HG03108 (cell line): ENCODE measurements around the gene MTUS2.

Experiments used
- ATAC-seq: cut with Tn5 transposase; IDR thresholded peaks from one replicate; pipeline ENCODE4 v1.9.1; 2021; ENCODE audit warnings: moderate library complexity; ENCODE audit not compliant: unreplicated experiment

MTUS2 gene

GRCh38 chr13:29103065-29103800 is 283.1 kb downstream of the MTUS2 start:
- ATAC-seq, result no peak

DNA sequence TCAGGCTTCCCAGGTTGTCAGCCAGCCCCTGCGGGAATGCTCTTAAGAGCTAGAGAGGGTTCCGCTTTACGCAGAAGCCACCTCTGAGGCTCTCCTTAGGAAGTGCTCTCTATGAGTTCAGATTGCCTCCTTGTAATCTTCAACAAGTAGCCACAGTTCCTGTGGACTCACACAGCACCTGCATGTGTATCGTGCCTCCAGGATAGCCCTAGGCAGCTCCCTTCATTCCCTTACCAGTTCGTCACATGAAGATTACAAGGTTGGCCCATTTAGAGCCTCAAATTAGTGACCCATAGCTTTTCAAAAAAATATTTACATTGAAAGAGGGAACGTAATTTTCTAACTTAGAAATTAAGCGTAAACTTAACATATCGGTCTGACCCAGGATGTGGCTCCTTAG is 284.3 kb downstream of the MTUS2 start:
- ATAC-seq, result no peak

DNA sequence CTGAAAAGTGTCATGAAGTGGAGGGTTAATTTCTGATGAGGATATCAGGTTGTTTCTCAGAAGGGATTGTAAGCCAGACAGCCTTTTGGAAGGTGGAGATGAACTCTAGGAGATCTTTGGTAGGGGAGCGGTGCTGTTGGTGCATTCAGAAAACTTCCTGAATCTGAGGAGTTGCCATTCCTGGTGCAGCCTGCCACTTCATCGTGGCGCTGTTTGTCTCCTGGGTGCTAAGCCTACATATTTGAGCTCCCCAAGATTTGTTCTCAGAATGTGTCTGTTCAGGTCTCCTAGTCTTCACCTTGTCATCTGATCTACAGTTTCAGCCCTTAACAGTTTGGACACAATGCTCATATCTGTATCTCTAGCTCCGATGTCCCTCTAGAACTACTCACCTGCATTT is 285.6 kb downstream of the MTUS2 start:
- ATAC-seq, result no peak

GRCh38 chr13:29106651-29107050 is 286.5 kb downstream of the MTUS2 start:
- no peak for ATAC-seq

GRCh38 chr13:29108068-29108786 is 288.1 kb downstream of the MTUS2 start:
- ATAC-seq, result no peak

- ATAC-seq, result no peak
These were observed 289.8 kb downstream of the MTUS2 start for GRCh38 chr13:29109987-29110386.

DNA sequence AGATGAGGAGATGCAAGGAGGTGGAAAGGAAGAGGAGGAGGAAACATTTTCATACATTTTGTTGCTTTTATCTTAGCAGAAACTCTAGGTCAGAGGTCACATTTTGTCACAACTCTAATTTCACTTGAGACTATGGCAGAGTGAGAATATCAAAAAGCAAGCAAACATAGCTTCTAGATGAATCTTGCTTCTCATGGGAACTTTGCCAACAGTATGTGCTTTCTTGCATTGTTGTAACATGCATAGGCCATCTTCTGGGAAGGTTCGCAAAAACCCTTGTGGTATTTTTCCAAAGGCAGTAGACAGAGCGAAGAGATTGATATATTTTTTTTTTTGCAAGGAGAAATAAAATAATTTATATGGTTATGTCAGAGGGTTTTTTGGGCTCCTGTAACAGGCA is 291.3 kb downstream of the MTUS2 start:
- ATAC-seq, result no peak

DNA sequence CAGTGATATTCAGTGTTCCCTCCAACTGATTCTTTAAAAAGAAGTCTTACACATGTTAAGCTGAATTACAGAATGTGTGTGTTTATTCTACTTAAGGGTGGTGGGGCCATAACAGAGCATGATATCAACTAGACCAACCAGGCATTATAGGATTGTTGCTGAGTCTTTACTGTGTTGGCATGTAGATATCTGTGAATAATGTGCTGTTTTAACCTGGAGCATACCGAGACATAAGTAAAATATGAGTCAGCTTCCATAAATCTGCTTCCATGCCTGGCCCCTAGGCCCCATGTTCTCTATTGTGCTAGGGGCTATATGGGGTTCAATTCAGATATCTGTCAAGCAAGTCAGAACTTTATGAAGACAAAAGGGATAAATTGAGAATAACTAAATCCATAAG is 295.7 kb downstream of the MTUS2 start:
- ATAC-seq, result no peak

- no peak for ATAC-seq
These were observed 297.5 kb downstream of the MTUS2 start for GRCh38 chr13:29117663-29118062.

GRCh38 chr13:29118471-29118870 is 298.3 kb downstream of the MTUS2 start:
- ATAC-seq, result no peak

- peak; percentile 62 for ATAC-seq
These were observed 305.2 kb downstream of the MTUS2 start for GRCh38 chr13:29125191-29125933.

DNA sequence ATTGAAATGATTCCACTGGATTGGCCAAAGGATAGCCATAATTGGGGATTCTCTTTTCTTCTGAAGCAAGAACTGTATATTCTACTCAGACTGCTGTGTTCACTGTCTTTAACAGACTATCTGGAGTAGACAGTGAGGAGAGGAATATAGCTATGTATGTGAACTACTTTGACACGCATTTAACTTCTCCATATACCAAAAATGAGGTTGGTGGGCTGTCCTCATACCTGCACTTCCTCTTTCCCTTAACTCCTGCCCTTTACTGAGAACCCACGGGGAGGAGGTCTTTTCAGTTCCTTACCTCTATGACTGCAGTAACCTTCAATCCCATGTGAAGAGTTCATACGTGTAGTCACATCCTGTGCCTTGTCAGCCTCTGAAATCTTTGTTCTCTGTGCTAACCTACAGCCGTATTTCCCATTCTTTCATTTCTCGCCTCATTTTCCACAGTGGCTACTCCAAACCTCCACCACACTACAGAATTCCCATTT is 305.8 kb downstream of the MTUS2 start:
- peak; percentile 70 for ATAC-seq

DNA sequence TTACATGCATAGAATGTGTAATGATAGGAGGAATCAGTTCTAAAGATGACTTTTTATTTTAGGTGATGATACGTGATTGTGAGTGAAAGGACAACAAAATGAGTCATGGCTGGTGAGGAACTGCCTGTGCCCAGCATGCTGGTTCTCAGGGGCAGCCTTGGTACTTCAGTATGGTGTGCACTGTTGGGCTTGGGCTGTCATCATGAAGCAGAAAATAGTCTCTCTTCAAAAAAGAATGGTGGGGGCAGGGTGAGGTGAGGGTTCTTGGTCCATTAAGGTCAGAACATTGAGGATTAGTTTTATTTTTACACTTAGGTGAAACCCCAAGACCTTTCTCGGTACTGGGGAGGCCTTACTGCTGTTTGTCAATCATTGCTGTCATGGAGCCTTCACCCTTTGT is 309.5 kb downstream of the MTUS2 start:
- ATAC-seq, result no peak

- ATAC-seq, result no peak
These were observed 311.0 kb downstream of the MTUS2 start for GRCh38 chr13:29131159-29131558.

DNA sequence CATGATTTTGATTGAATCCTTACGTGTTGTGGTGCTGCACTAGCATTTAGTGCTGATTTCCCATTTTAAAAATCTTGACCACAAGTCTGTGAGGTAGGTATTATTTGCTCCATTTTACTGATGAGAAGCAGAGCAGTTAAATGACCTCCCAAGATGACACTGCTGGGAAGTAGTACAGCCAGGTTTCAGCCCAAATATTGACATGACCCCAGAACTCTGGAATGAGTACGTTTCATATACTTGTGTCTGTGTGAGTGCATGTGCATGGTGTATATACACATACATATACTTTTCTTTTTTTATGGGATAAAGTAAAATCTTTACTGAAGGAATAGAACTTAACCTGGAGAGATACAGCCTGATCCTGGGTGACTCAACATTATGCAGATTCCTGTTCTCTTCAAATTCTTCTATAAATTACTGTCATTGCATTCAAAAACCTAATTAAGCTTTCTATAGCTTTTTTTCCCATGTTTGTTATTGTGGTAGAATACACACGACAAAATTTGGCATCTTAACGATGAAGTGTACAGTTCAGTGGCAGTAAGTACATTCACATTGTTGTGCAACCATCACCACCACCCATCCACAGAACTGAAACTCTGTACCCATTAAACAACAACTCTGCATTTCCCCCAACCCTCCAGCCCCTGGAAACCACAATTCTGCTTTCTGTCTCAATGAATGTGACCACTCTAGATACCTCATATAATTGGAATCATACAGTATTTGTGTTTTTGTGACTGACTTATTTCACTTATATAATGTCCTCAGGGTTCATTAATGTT is 311.9 kb downstream of the MTUS2 start:
- ATAC-seq, result no peak

DNA sequence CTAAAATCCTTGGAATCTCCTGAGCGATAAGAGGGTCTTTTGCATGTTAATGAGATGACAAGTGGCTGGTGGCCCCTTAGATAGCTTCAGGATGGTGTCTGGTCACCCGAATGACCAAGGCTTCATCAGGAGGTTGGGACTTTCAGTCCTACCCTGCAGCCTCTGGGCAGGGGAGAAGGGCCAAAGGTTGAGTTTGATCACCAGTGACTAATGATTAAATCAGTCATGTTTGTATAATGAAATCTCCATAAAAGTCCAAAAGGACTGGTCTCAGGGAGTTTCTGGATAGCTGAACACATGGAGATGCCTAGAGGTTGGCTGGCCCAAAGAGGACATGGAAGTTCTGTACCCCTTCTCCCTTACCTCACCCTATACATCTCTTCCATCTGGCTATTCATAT is 316.2 kb downstream of the MTUS2 start:
- ATAC-seq, result no peak

GRCh38 chr13:29137016-29137415 is 316.9 kb downstream of the MTUS2 start:
- ATAC-seq, result no peak

DNA sequence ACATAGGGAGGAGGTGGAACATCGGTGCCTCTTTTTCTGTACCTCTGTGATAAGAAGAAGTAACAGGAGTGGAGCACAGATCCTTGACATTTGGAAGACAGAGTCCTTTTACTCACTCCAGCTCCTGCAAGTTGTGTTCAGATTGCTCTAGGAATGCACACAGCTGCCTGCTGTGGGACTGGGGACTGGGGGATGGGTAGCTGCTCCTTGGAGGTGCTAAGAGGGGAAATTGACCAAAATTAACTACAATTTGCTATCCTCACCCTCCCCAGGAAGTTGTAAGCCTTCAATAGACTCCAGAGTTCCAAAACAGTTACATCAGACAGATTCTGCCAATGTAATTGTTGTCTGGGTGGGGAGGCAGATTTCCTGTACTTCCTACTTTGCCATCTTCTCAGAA is 317.9 kb downstream of the MTUS2 start:
- ATAC-seq, result no peak

DNA sequence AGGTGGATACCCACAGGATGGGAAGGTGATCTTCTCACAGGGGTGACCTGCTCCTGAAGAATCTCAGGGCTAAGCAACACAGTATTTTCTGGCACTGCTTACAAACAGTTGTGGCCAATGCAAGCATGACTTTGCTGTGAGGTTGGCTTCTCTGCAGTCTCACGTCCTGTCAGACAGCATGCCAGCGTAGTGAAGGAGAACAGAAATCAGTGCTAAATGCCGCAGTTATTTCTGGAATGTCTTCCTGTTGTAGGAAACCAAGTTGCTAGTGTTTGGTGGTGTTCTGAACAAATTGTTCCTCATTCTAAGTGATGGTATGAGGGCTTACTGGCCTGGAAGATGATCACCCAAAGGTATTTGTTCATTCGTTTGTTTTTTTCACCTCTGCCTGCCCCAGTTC is 320.1 kb downstream of the MTUS2 start:
- no peak for ATAC-seq

- ATAC-seq, result no peak
These were observed 323.7 kb downstream of the MTUS2 start for GRCh38 chr13:29143847-29144246.

GRCh38 chr13:29154390-29154789 is 334.3 kb downstream of the MTUS2 start:
- ATAC-seq, result no peak
